ENCODE data around the gene ENTREP1.

DNA sequence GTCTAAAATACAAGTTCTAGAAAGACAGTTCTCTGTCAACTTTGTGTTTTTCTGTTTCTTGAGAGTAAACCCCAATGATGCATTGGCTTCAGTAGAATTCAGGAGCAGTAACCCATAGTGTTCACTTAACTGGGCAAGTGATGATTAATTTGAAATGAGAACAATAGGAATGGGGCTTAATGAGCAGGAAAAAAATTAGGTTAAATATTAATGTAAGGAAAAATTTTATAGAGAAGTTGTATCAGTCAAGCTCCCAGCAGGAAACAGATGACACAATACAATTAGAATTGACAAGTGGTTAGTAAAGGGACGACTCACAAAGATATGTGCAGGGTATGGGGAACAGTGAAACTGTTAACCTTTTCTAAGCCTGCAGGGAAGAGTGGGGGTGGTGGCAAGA, 38.2 kb downstream of the ENTREP1 start:
- TF ChIP-seq, protein P1, sequence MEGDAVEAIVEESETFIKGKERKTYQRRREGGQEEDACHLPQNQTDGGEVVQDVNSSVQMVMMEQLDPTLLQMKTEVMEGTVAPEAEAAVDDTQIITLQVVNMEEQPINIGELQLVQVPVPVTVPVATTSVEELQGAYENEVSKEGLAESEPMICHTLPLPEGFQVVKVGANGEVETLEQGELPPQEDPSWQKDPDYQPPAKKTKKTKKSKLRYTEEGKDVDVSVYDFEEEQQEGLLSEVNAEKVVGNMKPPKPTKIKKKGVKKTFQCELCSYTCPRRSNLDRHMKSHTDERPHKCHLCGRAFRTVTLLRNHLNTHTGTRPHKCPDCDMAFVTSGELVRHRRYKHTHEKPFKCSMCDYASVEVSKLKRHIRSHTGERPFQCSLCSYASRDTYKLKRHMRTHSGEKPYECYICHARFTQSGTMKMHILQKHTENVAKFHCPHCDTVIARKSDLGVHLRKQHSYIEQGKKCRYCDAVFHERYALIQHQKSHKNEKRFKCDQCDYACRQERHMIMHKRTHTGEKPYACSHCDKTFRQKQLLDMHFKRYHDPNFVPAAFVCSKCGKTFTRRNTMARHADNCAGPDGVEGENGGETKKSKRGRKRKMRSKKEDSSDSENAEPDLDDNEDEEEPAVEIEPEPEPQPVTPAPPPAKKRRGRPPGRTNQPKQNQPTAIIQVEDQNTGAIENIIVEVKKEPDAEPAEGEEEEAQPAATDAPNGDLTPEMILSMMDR (IDR thresholded peaks at IDR 0.05), result no peak
- TF ChIP-seq ZFX (IDR thresholded peaks at IDR 0.05; ENCODE audit: borderline replicate concordance), result no peak

Measured in 22Rv1 (cell line).